Embryonic facial prominence (tissue), 1 donor: ENCODE data around the gene TBRG4.
"Not testable (repeated sequence)": the region's sequence is repeated elsewhere in the genome, so short reads cannot be mapped to it uniquely, and the experiment has no call there.

Experiments
- DNase-seq: peaks from one replicate; pipeline ENCODE4 v3.0.0-alpha.2; 2016; ENCODE audit errors: extremely low spot score

TBRG4 gene

DNA sequence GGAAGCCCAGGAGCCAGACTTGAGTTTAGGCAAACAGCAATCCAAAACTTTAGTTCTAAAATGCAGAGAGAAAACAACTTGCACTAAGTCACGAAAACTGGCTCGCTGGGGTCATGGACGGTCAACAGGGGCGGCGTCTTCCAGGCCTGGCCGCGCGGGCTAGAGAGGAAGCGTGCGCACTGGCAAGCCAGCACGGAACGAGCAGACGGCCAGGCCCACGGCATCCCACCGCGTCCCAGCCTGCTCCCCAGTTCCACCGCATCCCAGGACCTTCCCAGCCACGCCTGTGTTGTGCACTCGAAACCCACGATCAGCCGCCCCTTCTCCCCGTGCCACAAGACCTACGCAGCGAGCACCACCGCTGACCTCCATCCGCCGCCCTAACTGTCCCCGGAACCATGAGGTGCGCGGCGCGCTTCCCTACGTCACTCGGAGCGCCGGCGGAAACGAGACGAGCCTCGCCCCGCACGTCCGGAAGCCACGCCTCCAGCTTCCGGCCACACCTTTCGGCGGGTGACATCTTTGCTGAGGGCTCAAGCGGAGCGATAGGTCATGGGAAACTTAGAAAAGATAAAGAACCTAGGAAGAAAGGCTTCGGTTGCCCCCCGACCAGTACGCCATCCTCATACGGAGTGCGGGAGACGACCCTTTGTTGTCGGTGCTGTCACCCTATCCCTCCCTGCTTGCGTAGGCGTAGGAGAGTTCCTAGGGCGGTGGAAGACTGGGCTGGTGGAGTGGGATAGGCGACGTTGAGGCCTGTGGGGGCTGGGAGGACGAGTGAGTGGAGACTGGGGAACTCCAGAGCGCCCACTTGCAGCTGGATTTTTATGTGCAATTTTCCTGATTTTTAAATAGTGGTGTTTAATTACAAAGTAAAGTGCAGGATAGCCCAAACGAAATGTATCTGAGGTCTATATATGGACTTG, at the start of gene TBRG4:
Gene TBRG4 (minus strand): TSS at position 400 of the 926 bp plus-strand sequence. CDS start 2,460 bp downstream, outside the sequence.
- DNase-seq = peak; percentile 90

- no peak for DNase-seq
Measured at GRCh38 chr7:45161138-45161537, 49.6 kb upstream of the TBRG4 start.

DNA sequence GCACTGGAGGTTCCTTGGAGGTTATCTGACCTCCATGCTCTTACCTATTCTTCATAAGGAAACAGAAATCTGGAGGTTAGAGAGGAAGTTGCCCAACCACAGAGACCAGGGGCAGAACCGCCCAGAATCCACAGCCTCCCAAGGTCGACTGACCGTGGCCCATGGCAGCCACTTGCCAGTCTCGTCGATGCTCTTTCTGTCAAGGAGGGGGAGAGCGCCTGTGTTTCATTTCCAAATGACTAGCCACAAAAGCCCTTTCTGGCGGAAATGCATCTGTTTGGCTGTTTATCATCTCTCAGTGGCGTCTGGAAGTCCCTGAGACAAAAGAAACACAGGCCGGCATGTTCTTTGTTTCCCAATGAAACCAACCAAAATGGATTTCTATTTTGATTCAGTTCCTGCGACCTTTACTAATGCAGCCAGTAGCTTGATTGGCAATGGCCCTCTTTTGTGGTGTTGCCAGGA, 49.0 kb upstream of the TBRG4 start:
- DNase-seq = no peak

- DNase-seq = no peak
Measured at GRCh38 chr7:45159296-45159695, 47.8 kb upstream of the TBRG4 start.

- DNase-seq = no peak
Measured at GRCh38 chr7:45158471-45158870, 47.0 kb upstream of the TBRG4 start.

GRCh38 chr7:45157653-45158401, 46.3 kb upstream of the TBRG4 start, which contains the start of gene RAMP3:
RAMP3 (plus strand) TSS chr7:45157791; CDS start chr7:45157829, 38 bp downstream.
- DNase-seq = no peak

DNA sequence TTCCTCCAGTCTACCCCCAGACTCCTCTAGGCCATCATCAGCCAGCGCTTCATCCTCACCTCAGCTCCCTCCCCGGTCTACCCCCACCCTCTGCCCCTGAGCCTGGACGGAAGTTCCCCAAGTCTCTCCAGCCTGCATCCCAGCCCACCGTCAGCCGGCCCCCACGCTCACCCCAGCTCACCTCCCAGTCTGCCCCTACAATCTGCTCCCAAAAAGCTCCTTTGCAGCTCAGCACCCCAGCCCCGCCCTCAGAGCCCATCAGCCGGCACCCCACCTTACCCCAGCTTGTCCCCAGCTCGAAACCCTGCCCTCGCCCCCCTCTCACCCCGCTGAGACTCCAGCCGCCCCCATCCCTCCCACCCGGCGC, 45.8 kb upstream of the TBRG4 start:
- DNase-seq = no peak

DNA sequence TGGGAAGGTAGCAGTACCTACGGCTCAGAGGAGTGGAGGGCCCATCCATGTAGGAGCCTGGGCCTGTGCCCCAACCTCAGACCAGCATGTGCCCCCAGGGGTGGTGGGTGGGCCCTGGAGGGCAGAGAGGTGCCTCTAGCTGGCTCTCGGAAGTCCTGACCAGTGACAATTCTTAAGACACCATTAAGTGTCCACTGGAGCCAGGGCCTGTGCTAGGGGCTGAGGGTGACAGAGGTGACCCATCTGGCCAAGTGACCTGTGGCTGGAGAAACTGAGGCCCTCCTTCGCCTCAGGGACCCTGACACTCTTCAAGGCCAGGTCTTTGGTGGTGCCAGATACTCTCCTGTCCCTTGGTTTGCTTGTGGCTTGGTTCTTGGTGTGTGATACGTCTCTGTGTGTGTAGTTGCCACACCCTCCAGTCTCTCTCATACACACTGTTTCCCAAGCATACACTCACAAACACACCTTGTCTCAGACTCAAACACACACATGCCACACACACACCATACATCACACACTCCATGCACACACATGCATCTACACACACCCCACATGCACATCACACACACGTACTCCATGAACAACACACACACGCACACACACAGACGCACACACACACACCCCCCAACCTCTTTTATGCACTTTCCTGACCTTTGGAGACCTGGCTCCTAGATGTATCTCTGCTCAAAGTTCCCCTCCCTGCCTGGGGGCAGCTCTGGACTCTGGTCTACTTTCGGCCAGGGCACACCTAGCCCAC, 45.2 kb upstream of the TBRG4 start:
- no peak for DNase-seq

- DNase-seq = no peak
Measured at GRCh38 chr7:45155941-45156340, 44.4 kb upstream of the TBRG4 start.

- DNase-seq = no peak
Measured at GRCh38 chr7:45155357-45155900, 43.9 kb upstream of the TBRG4 start.

- not testable (repeated sequence) for DNase-seq
Measured at GRCh38 chr7:45153861-45154260, 42.4 kb upstream of the TBRG4 start.

DNA sequence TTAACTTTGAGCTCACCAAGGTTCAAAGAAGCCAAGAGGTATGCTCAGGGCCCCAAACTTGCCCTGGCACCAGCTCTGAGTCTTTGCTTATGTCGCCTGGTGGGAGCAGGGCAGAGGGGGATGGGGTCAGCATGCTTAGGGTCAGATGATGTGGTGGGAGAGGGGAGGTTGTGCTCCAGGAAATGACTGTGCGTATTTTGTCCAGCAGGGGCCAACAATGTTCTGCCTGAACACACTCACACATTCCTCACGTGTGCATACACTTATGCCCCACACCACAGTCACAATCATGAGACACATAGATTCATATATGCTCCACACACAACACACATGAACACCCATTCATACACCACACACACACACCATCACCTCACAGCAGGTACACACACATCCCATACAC, 41.7 kb upstream of the TBRG4 start:
- no peak for DNase-seq

DNA sequence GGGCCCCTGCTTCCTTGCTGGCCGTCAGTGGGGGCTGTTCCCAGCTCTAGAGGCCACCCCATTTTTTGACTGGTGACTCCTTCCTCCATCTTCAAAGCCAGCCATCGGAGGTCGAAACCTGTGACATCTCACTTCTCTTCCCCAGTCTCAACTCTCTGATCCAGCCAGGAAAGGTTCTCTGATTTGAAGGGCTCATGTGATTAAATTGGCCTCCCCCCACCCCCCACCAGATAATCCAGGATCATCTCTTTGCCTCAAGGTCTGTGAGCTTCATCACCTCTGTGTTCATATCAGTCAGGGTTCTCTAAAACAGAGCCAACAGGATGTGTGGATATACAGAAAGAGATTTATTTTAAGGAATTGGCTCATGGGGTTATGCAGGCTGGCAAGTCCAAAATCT, 40.5 kb upstream of the TBRG4 start:
- no peak for DNase-seq

DNA sequence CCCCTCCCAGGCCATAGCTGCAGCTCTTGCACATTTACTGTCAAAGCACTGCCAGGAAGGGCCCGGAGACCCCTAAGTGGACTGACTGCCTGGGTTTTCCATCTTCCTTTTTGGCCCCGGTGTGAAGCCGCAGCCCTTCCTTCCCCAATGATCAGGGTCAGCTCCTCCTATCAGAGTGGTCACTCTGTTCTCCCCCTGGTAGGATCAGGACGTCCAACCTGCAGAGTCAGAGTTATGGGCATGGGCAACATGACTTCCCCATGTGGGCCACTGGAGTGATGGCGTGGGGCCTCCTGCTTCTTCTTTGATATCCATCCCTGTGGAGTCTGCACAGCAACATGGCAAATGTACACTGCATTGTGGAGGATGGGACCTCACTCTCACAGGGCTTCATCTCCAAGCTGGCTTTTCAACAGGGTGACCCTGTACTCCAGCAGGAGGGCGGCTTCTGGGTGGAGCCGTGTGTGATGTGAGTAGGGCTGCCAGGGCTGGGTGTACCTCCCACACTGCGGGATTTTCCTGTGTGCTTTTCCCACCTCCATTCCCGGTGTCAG, 39.7 kb upstream of the TBRG4 start:
- DNase-seq = no peak

DNA sequence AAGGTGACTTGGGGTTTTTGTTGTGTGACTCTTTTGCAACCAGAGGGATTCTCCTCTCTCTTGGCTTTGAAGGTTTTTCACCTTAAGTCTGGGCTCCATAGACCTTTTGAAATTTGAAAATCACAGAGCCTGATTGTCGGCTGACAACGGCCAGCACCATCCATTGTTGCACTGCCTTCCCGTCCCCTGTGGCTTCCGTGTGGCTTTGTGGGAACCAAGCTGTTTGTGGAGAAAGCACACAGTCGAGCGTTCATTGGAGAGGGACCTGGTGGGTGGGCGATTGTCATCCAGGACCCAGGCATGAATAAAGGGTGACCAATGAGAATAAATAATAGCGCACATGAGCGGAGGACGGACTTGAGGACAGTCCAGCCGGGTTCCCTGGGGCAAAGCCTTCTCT, 38.7 kb upstream of the TBRG4 start:
- DNase-seq = no peak

GRCh38 chr7:45149606-45150005, 38.1 kb upstream of the TBRG4 start:
- DNase-seq = no peak

- DNase-seq = no peak
Measured at GRCh38 chr7:45148653-45148973, 37.1 kb upstream of the TBRG4 start.

- DNase-seq = no peak
Measured at GRCh38 chr7:45147858-45148652, 36.6 kb upstream of the TBRG4 start.

DNA sequence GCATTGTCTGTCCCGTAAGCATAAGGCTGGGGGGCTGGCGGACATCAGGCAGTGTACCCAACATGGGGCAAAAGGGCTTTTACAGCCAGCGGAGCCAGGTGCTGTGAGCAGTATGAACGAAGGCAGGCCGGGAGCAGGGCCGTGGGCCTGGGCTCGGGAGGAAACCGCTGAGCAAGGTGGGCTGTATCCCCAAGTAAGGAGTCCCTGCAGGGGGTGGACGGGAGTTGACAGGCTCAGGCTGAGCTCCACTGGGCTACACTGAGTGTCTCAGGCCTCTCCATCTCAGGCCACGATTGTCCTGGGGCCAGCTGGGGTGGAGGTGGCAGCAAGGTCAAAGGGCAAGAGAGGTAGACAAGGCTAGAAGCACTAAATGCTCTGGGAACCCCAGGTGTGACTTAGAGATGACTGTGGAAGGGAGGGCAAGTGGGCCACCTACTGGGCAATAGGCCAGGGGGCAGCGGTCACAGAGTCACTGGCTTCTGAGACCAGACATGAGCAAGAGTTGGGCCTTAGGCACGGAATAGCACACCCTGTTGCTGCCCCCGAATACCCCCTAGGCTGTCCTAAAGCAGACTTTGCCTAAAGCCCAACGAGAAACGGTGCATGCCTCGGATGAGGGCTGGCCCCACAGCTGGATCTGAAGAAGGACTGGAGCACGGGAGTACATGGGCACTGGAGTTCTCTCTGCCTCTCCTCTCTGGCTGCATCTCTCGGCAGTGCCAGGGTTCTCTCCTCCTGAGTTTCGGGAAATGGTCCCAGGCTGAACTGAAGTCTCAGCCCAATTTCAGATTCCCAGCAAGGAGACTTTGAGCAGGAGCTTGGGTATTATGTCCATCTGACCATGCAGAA, 35.3 kb upstream of the TBRG4 start:
- no peak for DNase-seq

GRCh38 chr7:45145881-45146280, 34.4 kb upstream of the TBRG4 start:
- DNase-seq = no peak
